ENCODE measurements around the gene ZFP62.

ZFP62 gene

DNA sequence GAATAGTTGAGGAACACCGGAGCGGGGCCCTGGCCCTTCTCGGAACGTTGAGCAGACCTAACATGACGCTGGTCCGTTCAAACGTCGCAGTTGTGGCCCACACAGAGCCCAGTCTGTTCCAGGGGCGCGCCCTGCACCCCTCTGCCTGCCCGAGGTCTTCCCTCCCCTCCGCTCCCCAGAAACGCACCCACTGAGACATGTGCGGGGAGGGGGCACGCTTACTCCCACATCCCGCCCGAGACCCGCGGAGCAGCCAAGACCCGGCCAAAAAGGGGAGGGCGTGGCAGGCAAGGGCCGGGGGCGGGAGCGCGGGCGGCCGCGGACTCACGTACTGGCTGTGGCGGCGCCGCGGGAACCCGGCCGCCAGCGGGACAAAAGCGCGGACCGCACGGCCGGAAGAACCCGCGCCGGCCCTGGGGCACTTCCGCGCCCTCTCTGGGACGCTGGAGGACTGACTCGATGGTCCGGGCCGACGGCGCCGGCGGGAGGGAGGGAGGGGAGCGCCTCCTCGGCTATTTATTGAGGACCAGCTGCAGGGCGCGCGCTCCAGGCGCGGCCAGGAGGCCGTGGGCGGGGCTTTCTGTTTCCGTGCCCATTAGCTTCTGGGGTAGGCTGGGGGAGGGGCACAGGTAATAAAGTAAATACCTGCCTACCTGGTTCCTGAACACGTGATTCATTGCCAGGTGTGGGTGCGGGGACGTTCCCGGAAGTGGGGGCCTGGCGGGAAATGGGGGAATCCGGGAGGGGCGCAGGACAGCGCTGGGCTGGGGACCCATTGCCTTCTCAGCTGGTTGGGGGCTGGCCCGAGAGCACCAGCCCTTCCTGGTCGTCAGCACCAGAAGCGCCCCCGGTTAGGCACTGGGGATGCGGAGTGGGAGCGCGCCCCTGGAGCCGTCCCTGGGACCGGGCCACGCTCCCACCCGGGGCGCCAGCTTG is at the start of gene ZFP62:
ZFP62 (minus strand) TSS at position 390 of the 936 bp plus-strand sequence; CDS start at position 333, 57 bp downstream.
- peaks cover 32% of the 10 kb centered on the region for H3K4me1 ChIP-seq (ENCODE audit: insufficient read depth, low read length, severe bottlenecking)
- H3K9me3 ChIP-seq (ENCODE audit: low read length), result no peaks in the 10 kb centered on the region
- H3K4me3 ChIP-seq (ENCODE audit: low read depth, low read length, poor library complexity, severe bottlenecking), result peak within 1 kb of the TSS; percentile 97
- no peaks in the 10 kb centered on the region for H3K27me3 ChIP-seq (ENCODE audit: insufficient read depth, low read length)
- peak within 1 kb of the TSS; percentile 92 for H3K27ac ChIP-seq (ENCODE audit: low read depth, low read length, poor library complexity, severe bottlenecking)
- H3K9ac ChIP-seq (ENCODE audit: low read length), result peak within 1 kb of the TSS; percentile 99
- peaks cover 8% of the 10 kb centered on the region; the same call in 1 of the 2 replicates for H3F3A ChIP-seq (ENCODE audit: insufficient read depth, low read length)
- H3K36me3 ChIP-seq (ENCODE audit: insufficient read depth, low read length), result peaks cover 14% of the 10 kb centered on the region
- H3K79me2 ChIP-seq (ENCODE audit: insufficient read depth, low read length), result peaks cover 3% of the 10 kb centered on the region; the same call in 1 of the 2 replicates
- no peak within 1 kb of the TSS for H2AFZ ChIP-seq (ENCODE audit: low read length)
- peak within 1 kb of the TSS; percentile 86 for H3K4me2 ChIP-seq (ENCODE audit: low read length)
- TF ChIP-seq, protein P1, sequence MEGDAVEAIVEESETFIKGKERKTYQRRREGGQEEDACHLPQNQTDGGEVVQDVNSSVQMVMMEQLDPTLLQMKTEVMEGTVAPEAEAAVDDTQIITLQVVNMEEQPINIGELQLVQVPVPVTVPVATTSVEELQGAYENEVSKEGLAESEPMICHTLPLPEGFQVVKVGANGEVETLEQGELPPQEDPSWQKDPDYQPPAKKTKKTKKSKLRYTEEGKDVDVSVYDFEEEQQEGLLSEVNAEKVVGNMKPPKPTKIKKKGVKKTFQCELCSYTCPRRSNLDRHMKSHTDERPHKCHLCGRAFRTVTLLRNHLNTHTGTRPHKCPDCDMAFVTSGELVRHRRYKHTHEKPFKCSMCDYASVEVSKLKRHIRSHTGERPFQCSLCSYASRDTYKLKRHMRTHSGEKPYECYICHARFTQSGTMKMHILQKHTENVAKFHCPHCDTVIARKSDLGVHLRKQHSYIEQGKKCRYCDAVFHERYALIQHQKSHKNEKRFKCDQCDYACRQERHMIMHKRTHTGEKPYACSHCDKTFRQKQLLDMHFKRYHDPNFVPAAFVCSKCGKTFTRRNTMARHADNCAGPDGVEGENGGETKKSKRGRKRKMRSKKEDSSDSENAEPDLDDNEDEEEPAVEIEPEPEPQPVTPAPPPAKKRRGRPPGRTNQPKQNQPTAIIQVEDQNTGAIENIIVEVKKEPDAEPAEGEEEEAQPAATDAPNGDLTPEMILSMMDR (IDR thresholded peaks at IDR 0.05; ENCODE audit: low read length), result no peak
- TF ChIP-seq EZH2 (IDR thresholded peaks at IDR 0.05; ENCODE audit: borderline replicate concordance, low read length), result no peak
- H4K20me1 ChIP-seq (ENCODE audit: insufficient read depth, low read length), result no peaks in the 10 kb centered on the region
- H3K9me2 ChIP-seq (ENCODE audit: low read depth, low read length), result no peaks in the 10 kb centered on the region

DNA sequence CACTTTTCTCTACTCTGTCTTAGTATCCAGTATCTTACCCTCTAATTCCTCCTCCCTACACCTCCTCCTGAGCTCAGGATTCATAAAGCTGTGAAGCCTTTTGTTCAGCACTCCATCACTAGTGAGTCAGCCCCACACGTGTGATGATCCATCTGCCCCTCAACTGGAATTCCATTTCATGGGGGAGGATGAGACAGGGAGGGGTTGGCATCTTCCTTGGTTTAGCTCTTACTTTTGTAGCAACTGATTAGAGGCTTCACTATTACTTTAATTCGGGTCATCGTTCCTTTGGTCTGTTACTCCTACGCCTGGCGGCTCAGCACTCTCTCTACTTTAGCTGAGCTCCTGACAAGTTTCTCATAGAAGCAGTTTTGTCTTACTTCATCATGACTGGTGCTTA is 49.7 kb upstream of the ZFP62 start:
- Histone ChIP-seq H3K9me2 (ENCODE audit: low read depth, low read length) (no peaks in the 10 kb centered on the region), H3K4me3 (ENCODE audit: low read depth, low read length, poor library complexity, severe bottlenecking) (no peak overlapping the region), H3K36me3 (ENCODE audit: insufficient read depth, low read length) (no peaks in the 10 kb centered on the region), H4K20me1 (ENCODE audit: insufficient read depth, low read length) (no peaks in the 10 kb centered on the region), H3K4me2 (ENCODE audit: low read length) (no peak overlapping the region), H2AFZ (ENCODE audit: low read length) (no peak overlapping the region), H3K79me2 (ENCODE audit: insufficient read depth, low read length) (no peaks in the 10 kb centered on the region), H3K27me3 (ENCODE audit: insufficient read depth, low read length) (no peaks in the 10 kb centered on the region; the same call in 1 of the 2 replicates), H3K9ac (ENCODE audit: low read length) (no peak overlapping the region), H3K4me1 (ENCODE audit: insufficient read depth, low read length, severe bottlenecking) (peaks cover 5% of the 10 kb centered on the region), H3F3A (ENCODE audit: insufficient read depth, low read length) (no peaks in the 10 kb centered on the region), H3K9me3 (ENCODE audit: low read length) (no peaks in the 10 kb centered on the region), H3K27ac (ENCODE audit: low read depth, low read length, poor library complexity, severe bottlenecking) (no peak overlapping the region)
- TF ChIP-seq, protein P1 (IDR thresholded peaks at IDR 0.05; ENCODE audit: low read length), result no peak
- TF ChIP-seq EZH2 (IDR thresholded peaks at IDR 0.05; ENCODE audit: borderline replicate concordance, low read length), result no peak

DNA sequence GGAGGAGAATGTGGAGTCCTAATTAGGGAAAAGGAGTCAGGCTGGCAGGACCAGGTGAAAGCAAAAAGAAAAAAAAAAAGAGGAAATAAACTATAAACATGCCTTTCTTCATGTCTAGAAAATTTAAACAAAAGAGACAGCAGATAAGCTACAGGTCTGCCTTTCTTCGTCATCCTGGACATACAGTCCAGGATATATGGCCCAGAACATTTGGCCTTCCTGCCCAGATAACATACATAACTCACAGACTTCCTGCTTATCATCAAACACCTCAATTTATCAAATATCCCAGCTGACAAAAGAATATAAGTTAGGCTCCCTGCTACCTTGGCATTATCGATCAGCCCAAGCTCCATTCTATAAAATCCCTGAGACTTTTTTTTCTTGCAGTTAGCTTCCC is 49.1 kb upstream of the ZFP62 start:
- Histone ChIP-seq H3K79me2 (ENCODE audit: insufficient read depth, low read length) (no peaks in the 10 kb centered on the region), H3K9me3 (ENCODE audit: low read length) (no peaks in the 10 kb centered on the region), H3K36me3 (ENCODE audit: insufficient read depth, low read length) (no peaks in the 10 kb centered on the region), H3K27ac (ENCODE audit: low read depth, low read length, poor library complexity, severe bottlenecking) (no peak overlapping the region), H3K9ac (ENCODE audit: low read length) (no peak overlapping the region), H4K20me1 (ENCODE audit: insufficient read depth, low read length) (no peaks in the 10 kb centered on the region), H3K4me1 (ENCODE audit: insufficient read depth, low read length, severe bottlenecking) (peaks cover 5% of the 10 kb centered on the region), H3F3A (ENCODE audit: insufficient read depth, low read length) (no peaks in the 10 kb centered on the region), H3K4me3 (ENCODE audit: low read depth, low read length, poor library complexity, severe bottlenecking) (no peak overlapping the region), H2AFZ (ENCODE audit: low read length) (no peak overlapping the region), H3K4me2 (ENCODE audit: low read length) (no peak overlapping the region), H3K9me2 (ENCODE audit: low read depth, low read length) (no peaks in the 10 kb centered on the region), H3K27me3 (ENCODE audit: insufficient read depth, low read length) (no peaks in the 10 kb centered on the region; the same call in 1 of the 2 replicates)
- TF ChIP-seq, protein P1 (IDR thresholded peaks at IDR 0.05; ENCODE audit: low read length), result no peak
- no peak for TF ChIP-seq EZH2 (IDR thresholded peaks at IDR 0.05; ENCODE audit: borderline replicate concordance, low read length)

Measured in OCI-LY1 (cell line).